Bronchial smooth muscle cell (primary cell): ENCODE measurements around the gene STPG3. TPM values are rescaled to one million over a fixed set of nuclear protein-coding genes. Genes with fewer than 3 reads are reported as not detected.

ENCODE experiments used
- total RNA-seq: library from RNA; depleted of rRNA; stranded (reverse); fragments of >200 nt; gene quantifications from 2 replicates; pipeline ENCODE4 v1.2.1, GENCODE V29; 2014

The STPG3 gene
- 0.16 TPM in 1 of 2 replicates, not detected in the other for total RNA-seq

DNA sequence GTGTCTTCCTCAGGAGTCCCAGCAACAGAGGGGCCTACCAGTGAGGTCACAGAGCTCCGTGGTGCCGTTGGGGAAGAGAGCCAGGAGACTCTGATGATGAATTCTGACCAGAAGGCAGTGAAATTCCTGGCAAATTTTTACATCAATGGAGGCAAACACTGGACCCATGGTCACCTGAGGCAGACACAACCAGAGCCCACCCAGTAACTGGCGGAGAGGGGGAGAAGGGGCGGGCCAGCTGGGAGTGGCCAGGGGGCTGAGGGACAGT, at the start of gene STPG3:
Gene STPG3, plus strand, starts transcription at position 93 of the 268 bp plus-strand sequence. Its CDS starts 1 bp downstream, at position 94.

DNA sequence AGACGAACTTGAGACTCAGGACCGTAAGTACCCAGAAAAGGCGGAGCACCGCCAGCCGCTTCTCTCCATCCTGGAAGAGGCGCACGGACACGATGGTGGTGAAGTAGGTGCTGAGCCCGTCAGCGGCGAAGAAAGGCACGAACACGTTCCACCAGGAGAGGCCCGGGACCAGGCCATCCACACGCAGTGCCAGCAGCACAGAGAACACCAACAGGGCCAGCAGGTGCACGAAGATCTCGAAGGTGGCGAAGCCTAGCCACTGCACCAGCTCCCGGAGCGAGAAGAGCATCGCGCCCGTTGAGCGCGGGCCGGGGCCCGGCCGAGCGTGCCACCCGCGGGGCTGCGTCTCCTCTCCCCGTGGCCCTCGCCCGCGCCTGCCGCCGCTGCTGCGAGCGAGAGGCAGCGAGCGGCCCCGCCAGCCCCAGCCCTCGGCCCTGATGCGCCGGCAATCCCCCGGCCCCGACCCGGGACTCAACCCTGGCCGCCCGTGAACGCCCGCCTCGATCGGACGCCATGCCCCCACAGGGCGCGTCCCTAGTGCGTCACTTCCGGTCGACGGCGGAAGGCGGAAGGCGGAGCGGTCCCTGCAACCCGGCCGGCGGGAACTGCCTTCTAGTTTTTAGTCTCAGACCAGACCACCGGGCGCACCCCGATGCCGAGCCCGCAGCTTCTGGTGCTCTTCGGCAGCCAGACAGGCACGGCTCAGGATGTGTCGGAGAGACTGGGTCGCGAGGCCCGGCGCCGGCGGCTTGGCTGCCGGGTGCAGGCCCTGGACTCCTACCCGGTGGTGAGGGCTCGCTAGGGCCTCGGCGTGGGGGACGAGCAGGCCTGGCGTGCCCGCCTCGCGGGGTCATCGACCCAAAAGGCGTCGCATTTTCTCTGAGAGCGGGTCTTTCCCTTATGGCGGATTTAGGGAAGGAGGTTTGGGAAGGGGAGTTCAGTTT, 45.7 kb upstream of the STPG3 start, which contains the start of the genes NDOR1 and TMEM203:
Gene NDOR1, plus strand, starts transcription at position 575 of the 944 bp plus-strand sequence. Its CDS starts 78 bp downstream, at position 653.
Gene TMEM203, minus strand, starts transcription at position 523 of the 944 bp plus-strand sequence. Its CDS starts 234 bp downstream, at position 289.

DNA sequence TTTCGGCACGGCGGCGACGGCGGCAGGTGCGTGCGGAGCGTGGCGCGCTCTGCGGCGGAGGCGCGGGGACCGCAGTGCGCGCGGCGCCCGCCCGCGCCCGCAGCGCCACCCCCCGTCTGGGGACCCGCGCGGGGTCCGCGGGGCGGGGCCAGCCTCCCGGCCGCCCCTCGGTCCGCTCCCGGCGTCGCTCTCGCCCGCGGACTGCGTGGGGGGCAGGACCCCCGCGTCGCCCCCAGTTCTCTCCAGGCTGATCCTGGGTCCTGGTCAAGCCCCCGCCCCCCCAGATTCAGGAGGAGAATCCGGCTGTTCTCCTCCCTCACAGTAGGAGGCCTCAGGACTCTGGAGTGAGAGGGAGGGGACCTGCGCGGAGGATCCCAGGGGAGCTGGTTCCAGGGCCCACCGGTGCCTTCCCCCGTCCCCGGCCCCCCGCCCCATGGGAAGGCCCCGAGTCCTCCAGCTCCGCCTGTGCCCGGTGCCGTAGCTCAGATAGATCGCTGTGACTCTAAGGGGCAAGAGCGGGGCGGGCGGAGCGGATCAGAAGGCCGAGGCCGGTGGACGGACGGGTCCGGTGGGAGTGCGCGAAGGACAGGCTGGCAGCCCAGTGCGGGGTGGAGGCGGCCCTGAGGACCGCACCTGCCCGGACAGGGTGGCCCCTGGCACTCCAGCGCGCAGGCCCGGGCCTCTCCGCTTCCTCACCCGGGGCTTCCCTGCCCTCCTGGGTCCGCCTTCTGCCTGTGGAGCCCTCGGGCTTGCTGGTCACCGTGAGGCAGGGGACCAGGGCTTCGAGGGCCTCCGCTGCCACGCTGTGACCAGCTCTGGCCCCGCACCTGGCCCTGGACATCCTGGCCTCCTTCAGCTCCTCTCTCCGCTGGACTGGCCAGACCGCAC, 28.7 kb upstream of the STPG3 start, which contains the start of gene RNF208:
Gene RNF208, minus strand, starts transcription at position 51 of the 888 bp plus-strand sequence. CDS start 1,028 bp downstream, outside the sequence.

DNA sequence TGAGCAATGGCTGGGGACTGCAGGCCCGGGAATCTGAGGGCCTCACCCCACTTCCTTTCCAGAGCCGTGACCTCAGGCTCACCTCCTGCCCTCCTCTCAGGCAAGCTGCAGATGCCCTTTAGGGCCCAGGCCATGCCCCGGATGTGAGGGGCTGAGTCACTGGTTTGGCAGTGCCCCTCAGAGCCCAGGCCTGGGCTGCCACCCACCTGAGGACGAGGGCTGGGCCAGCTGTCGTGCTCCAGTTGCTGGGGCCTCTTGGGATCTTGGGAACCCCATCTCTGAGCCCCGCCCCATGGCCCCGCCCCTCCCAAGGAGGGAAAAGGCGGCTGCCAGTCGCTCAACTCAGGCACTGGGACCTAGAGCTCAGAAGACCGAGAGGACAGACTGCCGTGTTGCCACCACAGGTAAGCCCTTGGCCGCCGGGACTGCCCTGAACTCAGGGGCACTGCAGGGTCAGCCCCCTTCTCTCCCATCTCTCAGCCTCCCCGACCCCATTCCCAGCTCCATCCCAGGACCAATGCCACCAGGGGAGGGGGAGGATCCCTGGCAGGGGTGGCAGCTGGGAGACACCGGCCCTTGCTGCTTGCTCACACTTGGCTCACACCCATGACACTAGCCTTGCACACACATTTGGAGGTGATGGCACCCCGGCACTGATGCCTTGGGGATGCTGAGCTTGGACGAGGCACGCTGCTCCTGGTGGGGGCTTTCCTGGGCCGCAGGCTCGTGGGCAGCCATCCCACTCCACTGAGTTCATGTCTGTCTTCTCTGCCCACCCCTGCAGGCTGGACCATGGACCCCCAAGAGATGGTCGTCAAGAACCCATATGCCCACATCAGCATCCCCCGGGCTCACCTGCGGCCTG, 26.0 kb upstream of the STPG3 start, which contains the start of gene CYSRT1:
Gene CYSRT1, plus strand, starts transcription at position 345 of the 865 bp plus-strand sequence. Its CDS starts 448 bp downstream, at position 793.

DNA sequence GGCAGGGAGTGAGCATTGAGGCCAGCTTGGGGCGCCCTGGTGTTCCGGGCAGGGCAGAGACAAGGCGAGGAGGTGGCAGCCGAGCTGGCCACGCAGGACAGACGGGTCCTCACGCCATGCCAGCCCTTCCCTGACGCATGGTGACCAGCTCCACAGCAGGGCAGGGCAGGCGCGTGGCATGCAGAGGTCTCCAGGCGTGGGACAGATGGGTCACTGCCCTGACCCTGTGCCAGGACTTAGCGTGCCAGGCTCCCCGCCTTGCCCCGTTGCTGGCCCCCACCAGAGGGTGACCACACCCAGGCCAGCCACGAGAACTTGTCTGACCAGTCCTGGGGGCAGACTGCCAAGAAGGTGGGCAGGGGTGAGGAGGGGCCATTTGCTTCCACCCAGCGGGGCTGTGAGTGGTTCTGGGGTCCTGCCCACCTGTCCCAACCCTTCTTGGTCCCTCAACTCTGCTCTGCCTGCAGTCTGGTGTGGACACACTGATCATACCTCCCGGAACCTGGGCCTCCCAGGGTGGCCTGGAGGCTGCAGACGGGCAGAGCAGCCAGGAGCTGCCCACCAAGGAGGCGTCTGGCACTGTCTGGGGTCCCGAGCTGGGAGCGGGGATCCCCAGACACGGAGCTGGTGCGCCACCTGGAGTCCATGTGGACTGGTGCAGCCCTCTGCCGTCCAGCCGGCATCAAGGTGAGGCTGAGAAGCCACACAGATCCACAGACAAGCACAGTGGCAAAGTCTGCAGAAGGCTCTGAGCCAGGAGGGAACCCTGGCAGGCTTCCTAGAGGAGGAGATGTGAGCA, 23.8 kb upstream of the STPG3 start, which contains the start of gene RNF224:
Gene RNF224, plus strand, starts transcription at position 449 of the 799 bp plus-strand sequence. CDS start 834 bp downstream, outside the sequence.

DNA sequence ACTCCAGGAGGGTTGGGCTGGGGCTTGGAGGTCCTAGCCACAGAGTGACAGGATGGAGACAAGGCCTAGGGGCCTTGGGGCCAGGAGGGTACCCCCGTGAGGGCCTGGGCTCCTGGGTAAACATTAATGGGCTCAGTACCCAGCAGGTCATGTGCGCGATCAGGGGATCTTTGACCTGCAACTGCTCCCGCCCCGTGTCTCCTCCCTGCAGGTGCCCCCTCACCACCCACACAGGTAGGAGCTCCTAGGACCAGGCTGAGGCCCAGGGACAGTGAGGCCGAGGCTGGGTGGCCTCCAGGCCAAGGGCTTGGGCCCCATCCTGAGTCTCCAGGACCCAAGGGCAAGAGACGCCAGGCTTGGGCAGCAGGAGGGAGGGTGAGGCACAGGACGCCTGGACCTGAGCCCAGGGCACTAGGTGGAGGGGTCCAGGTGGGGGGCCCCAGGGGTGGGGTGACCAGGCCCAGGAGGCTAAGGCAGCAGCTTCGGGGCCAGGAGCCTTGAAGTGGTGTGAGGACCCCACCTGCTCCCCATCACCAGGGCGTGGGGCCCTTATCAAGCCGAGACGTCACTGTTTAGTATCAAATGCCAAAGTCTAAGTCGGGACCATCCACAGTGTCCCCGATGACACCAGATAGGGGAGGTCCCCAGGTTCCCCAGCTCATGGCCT, 20.2 kb upstream of the STPG3 start, which contains the start of gene SLC34A3:
Gene SLC34A3, plus strand, starts transcription at position 197 of the 667 bp plus-strand sequence. CDS start 802 bp downstream, outside the sequence.

DNA sequence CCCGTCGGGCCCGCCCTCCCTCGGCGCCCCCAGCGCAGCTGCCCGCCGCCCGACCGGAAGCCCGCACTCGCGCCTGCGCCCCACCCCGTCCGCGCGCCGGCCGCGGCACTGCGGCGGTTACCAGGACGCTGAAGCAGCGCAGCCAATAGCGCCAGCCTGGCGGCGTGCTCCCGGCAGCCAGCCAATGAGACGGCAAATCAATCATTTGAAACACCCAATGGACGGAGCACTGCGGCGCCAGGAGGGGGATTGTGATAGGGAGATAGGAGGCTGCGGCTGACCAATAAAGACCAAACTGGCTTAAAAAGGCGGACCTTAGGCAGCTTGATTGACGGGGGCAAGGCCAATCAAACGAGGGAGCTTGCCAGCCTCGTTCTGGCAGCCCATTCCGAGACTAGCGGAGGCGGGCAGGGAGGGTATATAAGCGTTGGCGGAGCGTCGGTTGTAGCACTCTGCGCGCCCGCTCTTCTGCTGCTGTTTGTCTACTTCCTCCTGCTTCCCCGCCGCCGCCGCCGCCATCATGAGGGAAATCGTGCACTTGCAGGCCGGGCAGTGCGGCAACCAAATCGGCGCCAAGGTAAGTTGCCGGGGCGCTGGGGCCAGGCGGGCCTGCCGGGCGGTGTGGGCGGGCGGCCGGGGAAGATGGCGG, 10.1 kb upstream of the STPG3 start, which contains the start of gene TUBB4B:
Gene TUBB4B, plus strand, starts transcription at position 447 of the 649 bp plus-strand sequence. Its CDS starts 74 bp downstream, at position 521.

DNA sequence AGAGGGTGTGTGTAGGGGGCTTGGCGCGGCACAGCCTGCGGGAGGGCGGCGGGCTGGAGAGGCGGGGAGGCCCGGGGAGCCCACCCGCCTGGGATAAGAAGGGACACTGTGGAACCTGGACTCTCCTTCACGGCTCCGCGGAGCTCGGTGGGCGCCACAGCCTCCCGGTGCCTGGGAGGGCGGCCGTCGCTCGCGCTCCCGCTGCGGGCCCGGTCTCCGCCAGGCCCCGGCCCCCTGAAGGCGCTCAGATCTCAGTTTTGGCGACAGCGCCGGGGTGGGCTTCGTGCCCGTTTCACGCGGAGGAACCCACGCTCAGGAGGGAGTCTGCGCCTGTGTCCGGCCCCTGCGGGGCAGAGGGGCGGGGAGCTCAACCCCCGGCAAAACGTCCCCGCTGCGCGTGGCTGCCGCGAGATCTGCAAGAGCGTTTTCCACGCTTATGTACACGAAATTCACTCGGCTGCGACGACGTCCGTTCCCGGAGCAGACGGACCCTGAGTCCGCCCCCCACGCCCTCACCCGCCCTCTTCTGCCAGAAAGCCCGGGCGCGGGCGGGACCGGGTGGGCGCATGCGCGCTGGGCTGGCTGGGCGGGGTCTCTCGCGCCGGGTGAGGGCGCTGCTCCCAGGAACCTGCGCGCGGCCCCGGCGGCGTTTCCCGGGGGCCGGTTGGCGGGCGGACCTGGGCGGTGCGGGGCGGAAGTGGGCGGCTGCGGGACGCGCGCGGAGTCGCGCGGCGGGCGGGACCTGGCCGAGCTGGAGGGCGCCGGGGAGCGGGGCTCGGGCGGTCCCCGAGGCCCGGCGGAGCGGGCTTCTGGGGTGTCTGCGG, 3.8 kb downstream of the STPG3 start, which contains the start of gene NELFB:
Gene NELFB, plus strand, starts transcription at position 704 of the 824 bp plus-strand sequence.

DNA sequence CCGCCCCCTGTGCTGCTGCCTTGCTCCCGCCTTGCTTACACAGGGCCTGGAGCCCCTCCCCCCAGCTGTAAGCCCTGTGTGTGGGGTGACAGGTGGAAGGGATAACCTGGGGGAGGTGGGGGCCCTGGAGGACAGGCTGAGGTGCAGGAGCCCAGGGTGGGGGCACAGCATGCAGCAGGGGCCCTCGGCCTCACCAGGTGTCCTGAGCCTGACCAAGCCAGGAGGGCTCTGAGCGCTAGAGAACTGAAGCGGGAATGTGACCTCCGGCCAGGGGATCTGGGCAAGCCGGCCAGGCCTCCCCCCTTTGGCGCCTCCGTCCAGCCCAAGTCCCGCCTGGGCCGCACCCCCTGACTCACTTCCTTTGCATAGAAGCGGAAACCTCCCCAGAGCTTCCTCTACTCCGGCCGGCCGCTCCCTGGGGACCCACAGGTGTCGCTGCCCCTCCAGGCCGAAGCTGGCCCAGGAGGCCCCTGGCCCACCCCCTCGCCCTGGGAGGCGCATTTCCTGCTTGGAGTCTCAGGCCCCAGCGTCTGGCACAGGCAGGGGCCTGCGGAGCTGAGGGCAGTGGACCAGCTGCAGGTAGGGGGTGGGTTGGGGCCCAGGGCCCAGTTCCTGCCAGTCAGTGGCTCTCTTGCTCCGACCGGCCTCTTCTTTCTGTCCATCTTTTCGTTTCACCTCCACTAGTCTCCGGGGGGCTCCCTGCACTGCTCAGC, 26.4 kb downstream of the STPG3 start, which contains the start of gene TOR4A:
Gene TOR4A, plus strand, starts transcription at position 398 of the 713 bp plus-strand sequence. CDS start 964 bp downstream, outside the sequence.

DNA sequence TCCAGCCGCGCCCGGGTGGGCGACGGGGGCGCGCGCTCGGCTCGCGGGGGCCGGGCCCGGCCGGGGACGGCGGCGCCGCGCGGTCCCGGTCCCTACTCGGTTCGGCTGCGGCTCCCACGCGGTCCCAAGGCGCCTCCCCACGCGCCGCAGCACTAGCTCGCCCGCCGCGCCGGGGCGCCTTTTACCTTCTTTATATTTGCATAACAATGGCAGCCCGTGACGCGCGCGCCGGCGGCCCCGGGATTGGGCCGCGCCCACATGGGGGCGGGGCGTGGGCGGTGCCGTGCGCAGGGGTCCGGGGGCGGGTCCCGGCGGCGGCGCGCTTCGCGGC, 51.0 kb downstream of the STPG3 start, which contains the start of gene NRARP:
Gene NRARP, minus strand, starts transcription at position 154 of the 331 bp plus-strand sequence. CDS start 343 bp downstream, outside the sequence.

Other genes starting within 250 kb of the STPG3 start
- 14.2 and 23.9 TPM in 2 replicates for gene ABCA2, start 223.0 kb upstream of the STPG3 start, total RNA-seq
- gene FUT7, start 219.2 kb upstream of the STPG3 start, total RNA-seq, result not detected in 2 replicates
- 11.5 and 13.1 TPM in 2 replicates for gene NPDC1, start 205.1 kb upstream of the STPG3 start, total RNA-seq
- gene ENTPD2, start 197.2 kb upstream of the STPG3 start, total RNA-seq, result under 0.01 TPM in 1 of 2 replicates, not detected in the other
- 0.26 and 0.47 TPM in 2 replicates for gene SAPCD2, start 180.7 kb upstream of the STPG3 start, total RNA-seq
- 16.2 and 18.1 TPM in 2 replicates for gene UAP1L1, start 173.8 kb upstream of the STPG3 start, total RNA-seq
- 73.7 and 76.9 TPM in 2 replicates for gene MAN1B1, start 164.3 kb upstream of the STPG3 start, total RNA-seq
- gene DPP7, start 136.6 kb upstream of the STPG3 start, total RNA-seq, result 67.8 and 115 TPM in 2 replicates
- gene GRIN1, start 112.1 kb upstream of the STPG3 start, total RNA-seq, result under 0.01 TPM in 1 of 2 replicates, not detected in the other
- gene LRRC26, start 81.2 kb upstream of the STPG3 start, total RNA-seq, result not detected in 2 replicates
- gene TMEM210, start 79.2 kb upstream of the STPG3 start, total RNA-seq, result not detected in 2 replicates
- 27.1 and 29.3 TPM in 2 replicates for gene ANAPC2, start 62.7 kb upstream of the STPG3 start, total RNA-seq
- 58.4 and 64.2 TPM in 2 replicates for gene SSNA1, start 62.6 kb upstream of the STPG3 start, total RNA-seq
- 3.9 and 5.4 TPM in 2 replicates for gene TPRN, start 50.5 kb upstream of the STPG3 start, total RNA-seq
- 26.8 and 30.9 TPM in 2 replicates for gene TMEM203, start 45.6 kb upstream of the STPG3 start, total RNA-seq
- 2.2 and 2.3 TPM in 2 replicates for gene NDOR1, start 45.6 kb upstream of the STPG3 start, total RNA-seq
- 0.09 and 0.16 TPM in 2 replicates for gene RNF208, start 29.0 kb upstream of the STPG3 start, total RNA-seq
- 0.17 and 0.63 TPM in 2 replicates for gene CYSRT1, start 26.1 kb upstream of the STPG3 start, total RNA-seq
- gene RNF224, start 23.8 kb upstream of the STPG3 start, total RNA-seq, result 0.09 TPM in 1 of 2 replicates, not detected in the other
- not detected in 2 replicates for gene SLC34A3, start 20.4 kb upstream of the STPG3 start, total RNA-seq
- gene TUBB4B, start 10.0 kb upstream of the STPG3 start, total RNA-seq, result 84.7 and 125 TPM in 2 replicates
- 39.2 and 49.2 TPM in 2 replicates for gene NELFB, start 4.0 kb downstream of the STPG3 start, total RNA-seq
- gene TOR4A, start 26.4 kb downstream of the STPG3 start, total RNA-seq, result 5.8 and 11.5 TPM in 2 replicates
- gene NRARP, start 51.0 kb downstream of the STPG3 start, total RNA-seq, result 0.09 and 0.16 TPM in 2 replicates
- gene EXD3, start 171.9 kb downstream of the STPG3 start, total RNA-seq, result 8.0 and 9.5 TPM in 2 replicates
- 0.26 and 0.95 TPM in 2 replicates for gene NOXA1, start 172.1 kb downstream of the STPG3 start, total RNA-seq
- gene ENTPD8, start 190.1 kb downstream of the STPG3 start, total RNA-seq, result under 0.01 TPM in 1 of 2 replicates, not detected in the other
- gene NSMF, start 208.0 kb downstream of the STPG3 start, total RNA-seq, result 10.5 and 11.3 TPM in 2 replicates